Trophoblast cell (in vitro differentiated cells and primary cell): ENCODE measurements around the gene STPG4.

Experiments
- DNase-seq, 2 donors: peaks; one replicate each; pipeline ENCODE4 v3.0.0-alpha.2; 2016
- H2AFZ ChIP-seq: 2 replicates; pipeline ENCODE4 v1.6.1; 2013; ENCODE audit warnings: low read length, moderate library complexity, mild to moderate bottlenecking; ENCODE audit not compliant: insufficient read depth, poor library complexity
- H2AK5ac ChIP-seq: 2 replicates; pipeline ENCODE4 v1.6.1; 2013; ENCODE audit warnings: mild to moderate bottlenecking, low read length
- H2BK120ac ChIP-seq: 2 replicates; pipeline ENCODE4 v1.6.1; 2013; ENCODE audit warnings: low read length, mild to moderate bottlenecking, moderate library complexity; ENCODE audit not compliant: insufficient read depth, poor library complexity
- H2BK12ac ChIP-seq: 2 replicates; pipeline ENCODE4 v1.6.1; 2013; ENCODE audit warnings: mild to moderate bottlenecking, low read length, moderate library complexity
- H2BK5ac ChIP-seq: 2 replicates; pipeline ENCODE4 v1.6.1; 2013; ENCODE audit warnings: low read length, low read depth, moderate library complexity, mild to moderate bottlenecking; ENCODE audit not compliant: poor library complexity
- H3K14ac ChIP-seq: 2 replicates; pipeline ENCODE4 v1.6.1; 2013; ENCODE audit warnings: mild to moderate bottlenecking, low read length
- H3K18ac ChIP-seq: 2 replicates; pipeline ENCODE4 v1.6.1; 2013; ENCODE audit warnings: mild to moderate bottlenecking, low read length
- H3K23ac ChIP-seq: 2 replicates; pipeline ENCODE4 v1.6.1; 2013; ENCODE audit warnings: low read length
- H3K27ac ChIP-seq: 2 replicates; pipeline ENCODE4 v1.5.1; 2013; ENCODE audit warnings: low read depth, mild to moderate bottlenecking, inconsistent platforms, low read length, moderate library complexity
- H3K27me3 ChIP-seq: 2 replicates; pipeline ENCODE4 v1.6.1; 2013; ENCODE audit warnings: inconsistent platforms, mild to moderate bottlenecking, low read length, moderate library complexity; ENCODE audit not compliant: insufficient read depth
- H3K36me3 ChIP-seq, 2 experiments: 1 replicate in 1 of 2; 2 replicates in 1 of 2; pipeline ENCODE4 v1.6.1; 2013; ENCODE audit warnings: low read length in 2 of 2, mild to moderate bottlenecking in 2 of 2, moderate library complexity in 1 of 2; ENCODE audit not compliant: insufficient read depth in 2 of 2, control insufficient read depth in 1 of 2
- H3K4ac ChIP-seq: 2 replicates; pipeline ENCODE4 v1.6.1; 2013; ENCODE audit warnings: low read depth, mild to moderate bottlenecking, low read length, moderate library complexity
- H3K4me1 ChIP-seq, 2 experiments: 1 replicate in 1 of 2; 2 replicates in 1 of 2; pipeline ENCODE4 v1.6.1; 2013; ENCODE audit warnings: low read length in 2 of 2, mild to moderate bottlenecking in 2 of 2, moderate library complexity in 1 of 2; ENCODE audit not compliant: insufficient read depth in 2 of 2, control insufficient read depth in 1 of 2
- H3K4me2 ChIP-seq: 2 replicates; pipeline ENCODE4 v1.6.1; 2013; ENCODE audit warnings: inconsistent platforms, mild to moderate bottlenecking, low read length, moderate library complexity
- H3K4me3 ChIP-seq: 2 replicates; pipeline ENCODE4 v1.5.1; 2013; ENCODE audit warnings: mild to moderate bottlenecking, low read depth, low read length, inconsistent platforms
- H3K79me1 ChIP-seq: one replicate; pipeline ENCODE4 v1.6.1; 2013; ENCODE audit warnings: low read length
- H3K79me2 ChIP-seq: 2 replicates; pipeline ENCODE4 v1.6.1; 2013; ENCODE audit warnings: low read length, mild to moderate bottlenecking; ENCODE audit not compliant: control insufficient read depth, insufficient read depth, poor library complexity
- H3K9ac ChIP-seq: 2 replicates; pipeline ENCODE4 v1.6.1; 2013; ENCODE audit warnings: mild to moderate bottlenecking, low read length
- H3K9me3 ChIP-seq: 2 replicates; pipeline ENCODE4 v1.6.1; 2013; ENCODE audit warnings: low read depth, mild to moderate bottlenecking, control low read depth, inconsistent platforms, low read length; ENCODE audit not compliant: insufficient read depth
- H4K12ac ChIP-seq: 2 replicates; pipeline ENCODE4 v1.6.1; 2013; ENCODE audit warnings: low read depth, mild to moderate bottlenecking, low read length, moderate library complexity
- H4K8ac ChIP-seq: 2 replicates; pipeline ENCODE4 v1.6.1; 2013; ENCODE audit warnings: low read depth, mild to moderate bottlenecking, low read length, moderate library complexity
- H4K91ac ChIP-seq: one replicate; pipeline ENCODE4 v1.6.1; 2013; ENCODE audit warnings: low read depth, mild to moderate bottlenecking, low read length, moderate library complexity
- WGBS: extraction: QIAGEN DNeasy Blood & Tissue Kit; methylation state at CpG from one replicate; pipeline ENCODE4 v1.1.7; 2013; ENCODE audit warnings: missing lambda C conversion rate; ENCODE audit not compliant: insufficient read length, insufficient coverage; ENCODE audit errors: extremely low coverage; 5-methylcytosine and 5-hydroxymethylcytosine counted together

Gene STPG4

GRCh38 chr2:47063538-47063930 is 91.6 kb downstream of the STPG4 start:
- Histone ChIP-seq H3K4me3 (no peak overlapping the region), H3K9me3 (no peaks in the 10 kb centered on the region), H3K79me2 (peaks cover 2% of the 10 kb centered on the region), H2BK12ac (peak overlapping the region; percentile 70), H2AK5ac (no peak overlapping the region), H4K91ac (no peak overlapping the region), H3K14ac (peak overlapping the region; percentile 49), H4K8ac (no peak overlapping the region), H3K4ac (no peak overlapping the region), H2BK120ac (no peak overlapping the region), H3K36me3 (peaks cover 24 to 25% of the 10 kb centered on the region in 2 experiments), H3K4me2 (no peak overlapping the region), H3K23ac (no peak overlapping the region), H3K18ac (no peak overlapping the region), H3K79me1 (peaks cover 23% of the 10 kb centered on the region), H3K27me3 (no peaks in the 10 kb centered on the region), H2BK5ac (no peak overlapping the region), H3K27ac (no peak overlapping the region), H3K9ac (no peak overlapping the region), H4K12ac (no peak overlapping the region), H3K4me1 (peaks cover 18 to 20% of the 10 kb centered on the region in 2 experiments), H2AFZ (no peak overlapping the region)
- DNase-seq = no peak
- no CpG with 5 or more reads among the region's 4 CpGs for WGBS

- H3K14ac ChIP-seq = no peak overlapping the region
- no peak overlapping the region for H2BK120ac ChIP-seq
- no peak overlapping the region for H3K4me2 ChIP-seq
- no peak overlapping the region for H3K4ac ChIP-seq
- no peaks in the 10 kb centered on the region for H3K27me3 ChIP-seq
- no peak overlapping the region for H2AFZ ChIP-seq
- H3K27ac ChIP-seq = no peak overlapping the region
- no peak overlapping the region for H4K91ac ChIP-seq
- no CpG with 5 or more reads among the region's 8 CpGs for WGBS
- no peak overlapping the region for H3K4me3 ChIP-seq
- no peak overlapping the region for H4K8ac ChIP-seq
- H3K23ac ChIP-seq = no peak overlapping the region
- H3K4me1 ChIP-seq = peaks cover 18 to 21% of the 10 kb centered on the region in 2 experiments
- H3K79me1 ChIP-seq = peaks cover 18% of the 10 kb centered on the region
- H3K79me2 ChIP-seq = peaks cover 2% of the 10 kb centered on the region
- peaks cover 21% of the 10 kb centered on the region in 2 experiments for H3K36me3 ChIP-seq
- H2AK5ac ChIP-seq = no peak overlapping the region
- no peak overlapping the region for H2BK12ac ChIP-seq
- H3K18ac ChIP-seq = no peak overlapping the region
- no peaks in the 10 kb centered on the region for H3K9me3 ChIP-seq
- H2BK5ac ChIP-seq = no peak overlapping the region
- H3K9ac ChIP-seq = no peak overlapping the region
- no peak overlapping the region for H4K12ac ChIP-seq
- DNase-seq = no peak
These were observed 92.2 kb downstream of the STPG4 start for GRCh38 chr2:47062681-47063537.

GRCh38 chr2:47061944-47062678 is 93.0 kb downstream of the STPG4 start:
- Histone ChIP-seq H3K4me1 (peaks cover 18 to 27% of the 10 kb centered on the region in 2 experiments), H2BK5ac (no peak overlapping the region), H3K79me2 (no peaks in the 10 kb centered on the region), H3K4me3 (no peak overlapping the region), H3K27ac (no peak overlapping the region), H2AFZ (no peak overlapping the region), H2BK120ac (no peak overlapping the region), H2AK5ac (no peak overlapping the region), H3K14ac (no peak overlapping the region), H3K4ac (no peak overlapping the region), H3K9ac (no peak overlapping the region), H3K9me3 (no peaks in the 10 kb centered on the region), H3K23ac (no peak overlapping the region), H3K79me1 (peaks cover 15% of the 10 kb centered on the region), H4K8ac (no peak overlapping the region), H2BK12ac (no peak overlapping the region), H3K36me3 (peaks cover 19% of the 10 kb centered on the region in 2 experiments), H3K18ac (no peak overlapping the region), H3K4me2 (no peak overlapping the region), H4K91ac (no peak overlapping the region), H4K12ac (no peak overlapping the region), H3K27me3 (no peaks in the 10 kb centered on the region)
- no peak for DNase-seq
- no CpG with 5 or more reads among the region's 10 CpGs for WGBS

- DNase-seq = no peak
- Histone ChIP-seq H2BK12ac (no peak overlapping the region), H4K8ac (no peak overlapping the region), H3K4me3 (no peak overlapping the region), H3K4ac (no peak overlapping the region), H3K79me1 (peaks cover 12% of the 10 kb centered on the region), H3K4me1 (peaks cover 16 to 25% of the 10 kb centered on the region in 2 experiments), H4K12ac (no peak overlapping the region), H2AK5ac (no peak overlapping the region), H3K4me2 (no peak overlapping the region), H3K27ac (no peak overlapping the region), H3K23ac (no peak overlapping the region), H3K79me2 (no peaks in the 10 kb centered on the region), H3K14ac (no peak overlapping the region), H3K18ac (no peak overlapping the region), H3K9ac (no peak overlapping the region), H4K91ac (no peak overlapping the region), H3K9me3 (no peaks in the 10 kb centered on the region), H2BK120ac (no peak overlapping the region), H3K27me3 (no peaks in the 10 kb centered on the region), H3K36me3 (peaks cover 21 to 22% of the 10 kb centered on the region in 2 experiments), H2BK5ac (no peak overlapping the region), H2AFZ (no peak overlapping the region)
- WGBS = no CpG with 5 or more reads among the region's 11 CpGs
These were observed 94.4 kb downstream of the STPG4 start for GRCh38 chr2:47060652-47061170.
